Caco-2 (cell line): ENCODE measurements around the gene PTRHD1. TPM values are rescaled to one million over a fixed set of nuclear protein-coding genes. Genes with fewer than 3 reads are reported as not detected.

Experiments
- BruUV-seq: library from RNA; stranded (reverse); fragments of 400-500 nt; replicated peaks from 2 replicates; lab custom pipeline; 2021; lab: Mats Ljungman, UMichigan
- CTCF ChIA-PET: fragments of 300-600 bp; sonication (Branson Sonifier 250); formaldehyde crosslinking; loops from one replicate; lab custom pipeline; 2022; ENCODE audit warnings: antibody characterized with exemption; lab: Charles Lee
- POLR2A ChIA-PET: fragments of 300-600 bp; sonication (Branson Sonifier 250); formaldehyde crosslinking; loops from one replicate; lab custom pipeline; 2022; ENCODE audit warnings: antibody characterized with exemption; lab: Charles Lee
- DNase-seq, 2 experiments: peaks; one replicate each; pipeline versions ENCODE4 v3.0.0 to v3.0.0-alpha.2; 2020 to 2022
- H3K27me3 ChIP-seq: replicated peaks from 2 replicates; pipeline ENCODE4 v1.6.0; 2011; ENCODE audit warnings: low read length; ENCODE audit not compliant: control insufficient read depth, insufficient read depth
- H3K36me3 ChIP-seq: 2 replicates; pipeline ENCODE4 v1.5.1; 2011; ENCODE audit warnings: low read length; ENCODE audit not compliant: control insufficient read depth, insufficient read depth
- H3K4me1 ChIP-seq: fragments of 250-450 bp; sonication (Bioruptor Pico); 2 replicates; pipeline ENCODE4 v1.5.1; 2020; ENCODE audit warnings: mild to moderate bottlenecking
- H3K4me3 ChIP-seq: 2 replicates; pipeline ENCODE4 v1.5.1; 2011; ENCODE audit warnings: low read depth, mild to moderate bottlenecking, control low read depth, low read length
- H3K9me3 ChIP-seq: fragments of 250-450 bp; sonication (Bioruptor Pico); 2 replicates; pipeline ENCODE4 v1.5.1; 2020; ENCODE audit warnings: mild to moderate bottlenecking, moderate library complexity
- H3K27ac Mint-ChIP-seq: one replicate; pipeline ENCODE4 v1.8.0; 2022; ENCODE audit warnings: mixed read lengths; ENCODE audit not compliant: unreplicated experiment
- H3K27me3 Mint-ChIP-seq: one replicate; pipeline ENCODE4 v1.8.0; 2022; ENCODE audit warnings: mixed read lengths; ENCODE audit not compliant: insufficient read depth, unreplicated experiment
- H3K36me3 Mint-ChIP-seq: one replicate; pipeline ENCODE4 v1.8.0; 2022; ENCODE audit warnings: mild to moderate bottlenecking, mixed read lengths; ENCODE audit not compliant: insufficient read depth, unreplicated experiment
- H3K4me1 Mint-ChIP-seq: one replicate; pipeline ENCODE4 v1.8.0; 2022; ENCODE audit warnings: low read depth, mixed read lengths; ENCODE audit not compliant: unreplicated experiment
- H3K4me3 Mint-ChIP-seq: one replicate; pipeline ENCODE4 v1.8.0; 2022; ENCODE audit warnings: mild to moderate bottlenecking, moderate library complexity, mixed read lengths; ENCODE audit not compliant: unreplicated experiment
- H3K9me3 Mint-ChIP-seq: one replicate; pipeline ENCODE4 v1.8.0; 2022; ENCODE audit warnings: mixed read lengths; ENCODE audit not compliant: unreplicated experiment
- CTCF ChIP-seq, 2 experiments: fragments of 200-600 bp in 1 of 2; IDR thresholded peaks; 1 replicate in 1 of 2; 2 replicates in 1 of 2; pipeline versions ENCODE4 v1.5.1 to v1.8.0; 2011 to 2022; ENCODE audit warnings: antibody characterized with exemption in 1 of 2, control low read depth in 1 of 2, inconsistent platforms in 1 of 2, low read depth in 1 of 2, low read length in 1 of 2, mild to moderate bottlenecking in 1 of 2, moderate library complexity in 1 of 2; ENCODE audit not compliant: insufficient read depth in 1 of 2, severe bottlenecking in 1 of 2, unreplicated experiment in 1 of 2
- intact Hi-C: fragments of 100-400 bp; cut with micrococcal nuclease; formaldehyde crosslinking; loops from one replicate; pipeline ENCODE4 v1.10.0; 2022; ENCODE audit not compliant: unreplicated experiment
- total RNA-seq: library from RNA; stranded (reverse); gene quantifications from 2 replicates; pipeline ENCODE4 v1.2.3, GENCODE V29; 2022

Gene PTRHD1
- total RNA-seq, 1 experiment from 2014 or later: 52.8 TPM

GRCh38 chr2:24827321-24828237 is 34.4 kb upstream of the PTRHD1 start:
- TF ChIP-seq CTCF (IDR thresholded peaks at IDR 0.05; ENCODE audit: insufficient read depth in 1 of 2, low read depth in 1 of 2, low read length in 1 of 2, severe bottlenecking in 1 of 2, unreplicated experiment in 1 of 2): peak; percentile 89 to 94

GRCh38 chr2:24826773-24827145 is 33.6 kb upstream of the PTRHD1 start:
- Mint-ChIP-seq H3K4me3 (no peak overlapping the region), H3K27me3 (no peaks in the 10 kb centered on the region), H3K9me3 (no peaks in the 10 kb centered on the region), H3K4me1 (peaks cover 8% of the 10 kb centered on the region), H3K36me3 (peaks cover 67% of the 10 kb centered on the region), H3K27ac (no peak overlapping the region)
- intact Hi-C loops: loop anchor here (1.0 to 5.0 kb wide), 5 partner anchors 33 to 416 kb away; partner anchors contain the start of genes CENPO and PTRHD1
- no peak for TF ChIP-seq CTCF (IDR thresholded peaks at IDR 0.05; ENCODE audit: insufficient read depth in 1 of 2, low read depth in 1 of 2, low read length in 1 of 2, severe bottlenecking in 1 of 2, unreplicated experiment in 1 of 2)
- BruUV-seq: no TSS peak
- no peaks in the 10 kb centered on the region for H3K9me3 ChIP-seq
- H3K27me3 ChIP-seq: no peaks in the 10 kb centered on the region
- POLR2A ChIA-PET: interaction anchor here (1.2 kb wide), 1 partner anchor 34 kb away, joined by 3 read pairs; the partner anchor contains the start of genes CENPO and PTRHD1
- no peak for DNase-seq
- CTCF ChIA-PET: interaction anchor here (1.5 to 2.9 kb wide), 2 partner anchors 35 to 416 kb away, joined by 7 to 30 read pairs; partner anchors contain the start of genes CENPO and PTRHD1
- H3K36me3 ChIP-seq: no peaks in the 10 kb centered on the region; the same call in 1 of the 2 replicates
- H3K4me3 ChIP-seq: no peak overlapping the region
- H3K4me1 ChIP-seq: no peaks in the 10 kb centered on the region

More at GRCh38 chr2:24827321-24828237, 34.4 kb upstream of the PTRHD1 start:
- POLR2A ChIA-PET: interaction anchor here (0.5 to 1.1 kb wide), 2 partner anchors 35 to 906 kb away, joined by 3 to 4 read pairs; partner anchors contain the start of genes CENPO and PTRHD1
- CTCF ChIA-PET: interaction anchor here (0.5 to 2.9 kb wide), 13 partner anchors 9 to 601 kb away, joined by 3 to 37 read pairs (median 4); partner anchors contain the start of genes CENPO and PTRHD1
- DNase-seq: peak; percentile 85 to 86
- Histone ChIP-seq H3K4me3 (no peak overlapping the region), H3K9me3 (no peaks in the 10 kb centered on the region), H3K36me3 (no peaks in the 10 kb centered on the region; the same call in 1 of the 2 replicates), H3K27me3 (no peaks in the 10 kb centered on the region), H3K4me1 (no peaks in the 10 kb centered on the region)
- Mint-ChIP-seq H3K27me3 (no peaks in the 10 kb centered on the region), H3K4me3 (no peak overlapping the region), H3K27ac (peak overlapping the region; percentile 22), H3K9me3 (no peaks in the 10 kb centered on the region), H3K36me3 (peaks cover 64% of the 10 kb centered on the region), H3K4me1 (peaks cover 8% of the 10 kb centered on the region)
- intact Hi-C loops: loop anchor here (1.0 to 5.0 kb wide), 5 partner anchors 34 to 417 kb away; partner anchors contain the start of genes CENPO and PTRHD1
- no TSS peak for BruUV-seq
